Epithelial cell of esophagus (primary cell): Measurements from ENCODE around the gene CCDC141.

Experiments
- DNase-seq: peaks from one replicate; pipeline ENCODE4 v3.0.0; 2010; ENCODE audit warnings: low read depth
- H3K4me3 ChIP-seq: 2 replicates; pipeline ENCODE4 v1.5.1; 2011; ENCODE audit warnings: mild to moderate bottlenecking, low read length, control low read depth
- TF ChIP-seq, protein P1 (sequence below): IDR thresholded peaks from 2 replicates; pipeline ENCODE4 v1.5.1; 2011; ENCODE audit warnings: low read depth, mild to moderate bottlenecking, low read length, control low read depth, inconsistent platforms; ENCODE audit not compliant: insufficient read depth; ENCODE audit errors: missing control alignments

Gene CCDC141

DNA sequence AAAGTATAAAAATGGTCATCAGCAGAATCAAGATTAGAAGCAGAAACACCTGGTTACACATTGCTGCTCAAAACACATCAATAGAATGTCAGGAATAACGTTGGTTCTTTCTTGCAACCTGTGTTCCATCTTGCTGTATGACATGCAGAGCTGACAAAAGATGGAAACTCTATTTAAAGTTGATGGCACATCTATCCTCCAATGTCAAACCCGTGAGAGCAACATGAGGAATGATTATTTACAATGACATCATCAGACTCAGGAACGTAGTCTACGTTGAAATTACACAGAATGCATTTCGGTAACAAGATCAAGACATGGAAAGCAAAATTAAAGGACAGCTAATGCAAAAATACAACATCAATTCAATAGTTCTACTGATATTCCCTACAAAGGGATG lies 216.6 kb downstream of the CCDC141 start:
- TF ChIP-seq, protein P1, sequence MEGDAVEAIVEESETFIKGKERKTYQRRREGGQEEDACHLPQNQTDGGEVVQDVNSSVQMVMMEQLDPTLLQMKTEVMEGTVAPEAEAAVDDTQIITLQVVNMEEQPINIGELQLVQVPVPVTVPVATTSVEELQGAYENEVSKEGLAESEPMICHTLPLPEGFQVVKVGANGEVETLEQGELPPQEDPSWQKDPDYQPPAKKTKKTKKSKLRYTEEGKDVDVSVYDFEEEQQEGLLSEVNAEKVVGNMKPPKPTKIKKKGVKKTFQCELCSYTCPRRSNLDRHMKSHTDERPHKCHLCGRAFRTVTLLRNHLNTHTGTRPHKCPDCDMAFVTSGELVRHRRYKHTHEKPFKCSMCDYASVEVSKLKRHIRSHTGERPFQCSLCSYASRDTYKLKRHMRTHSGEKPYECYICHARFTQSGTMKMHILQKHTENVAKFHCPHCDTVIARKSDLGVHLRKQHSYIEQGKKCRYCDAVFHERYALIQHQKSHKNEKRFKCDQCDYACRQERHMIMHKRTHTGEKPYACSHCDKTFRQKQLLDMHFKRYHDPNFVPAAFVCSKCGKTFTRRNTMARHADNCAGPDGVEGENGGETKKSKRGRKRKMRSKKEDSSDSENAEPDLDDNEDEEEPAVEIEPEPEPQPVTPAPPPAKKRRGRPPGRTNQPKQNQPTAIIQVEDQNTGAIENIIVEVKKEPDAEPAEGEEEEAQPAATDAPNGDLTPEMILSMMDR = no peak
- no peak overlapping the region for H3K4me3 ChIP-seq
- DNase-seq = no peak

DNA sequence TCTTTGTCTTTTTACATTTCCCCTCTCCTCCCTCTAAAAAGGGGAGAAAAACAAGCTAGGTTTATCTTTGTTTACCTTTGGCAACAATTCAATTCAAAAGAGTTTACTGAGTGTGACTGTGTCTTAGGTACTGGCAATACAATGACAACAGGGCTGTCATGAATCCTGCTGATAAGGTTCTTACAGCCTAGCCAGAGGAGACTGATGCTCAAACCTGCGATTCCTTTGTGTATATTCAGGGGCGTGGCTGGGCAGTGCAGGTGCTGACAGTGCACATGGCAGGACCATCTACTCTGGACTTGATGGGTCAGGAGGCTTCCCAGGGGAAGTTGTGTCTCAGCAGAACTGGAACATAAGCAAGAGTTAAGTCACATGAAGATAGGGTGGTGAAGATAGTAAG lies 219.5 kb downstream of the CCDC141 start:
- TF ChIP-seq, protein P1 = no peak
- no peak overlapping the region for H3K4me3 ChIP-seq
- no peak for DNase-seq

DNA sequence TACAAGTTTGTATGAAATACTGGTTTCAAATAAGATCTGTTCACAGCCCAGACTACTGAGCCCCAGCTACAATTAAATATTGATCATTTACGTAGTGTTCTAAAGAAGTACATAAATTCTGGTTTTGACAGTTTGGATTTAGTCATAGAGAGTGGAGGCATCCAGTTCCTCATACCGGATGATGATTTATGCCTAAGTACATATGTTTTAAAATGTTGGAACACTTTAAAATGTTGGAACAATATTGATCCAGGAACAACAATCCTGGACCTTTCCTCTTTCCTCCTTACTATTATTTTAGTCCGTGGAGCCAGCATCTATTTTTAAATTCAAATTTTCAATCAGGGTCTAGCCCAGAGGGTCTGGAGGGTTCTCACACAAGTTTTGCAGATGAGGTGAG lies 220.0 kb downstream of the CCDC141 start:
- TF ChIP-seq, protein P1 = no peak
- H3K4me3 ChIP-seq = no peak overlapping the region
- peak; percentile 6 for DNase-seq

DNA sequence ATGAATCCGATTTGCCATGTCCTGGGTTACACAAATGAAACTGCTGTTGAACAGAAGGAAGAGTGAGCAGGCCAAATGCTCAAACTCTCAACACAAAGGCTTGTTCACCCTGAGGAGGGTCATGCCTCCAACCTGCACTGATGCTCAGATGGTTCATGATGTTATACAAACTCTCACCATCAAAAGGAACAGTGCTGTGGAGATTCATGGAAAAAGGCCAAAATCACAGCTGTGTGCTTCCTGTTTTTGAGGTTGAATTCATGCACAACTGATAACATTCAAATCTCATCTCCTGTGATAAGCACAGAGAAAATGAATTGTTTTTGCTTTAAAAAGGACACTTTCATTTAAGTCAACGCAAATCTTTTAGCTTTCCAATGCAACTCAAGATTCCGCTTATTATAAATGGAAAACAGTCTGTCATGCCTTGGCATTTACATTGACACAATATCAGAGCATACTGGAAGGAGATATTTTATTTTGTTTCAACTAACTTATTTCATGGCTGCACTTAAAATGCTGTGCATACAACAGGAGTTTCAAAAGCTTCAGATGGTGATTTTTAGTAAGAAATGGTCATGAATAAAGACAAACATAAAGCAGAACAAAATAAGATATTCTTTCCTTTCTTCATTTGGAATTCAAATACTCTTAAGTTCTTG lies 220.5 kb downstream of the CCDC141 start:
- no peak for DNase-seq
- TF ChIP-seq, protein P1 = no peak
- H3K4me3 ChIP-seq = no peak overlapping the region

DNA sequence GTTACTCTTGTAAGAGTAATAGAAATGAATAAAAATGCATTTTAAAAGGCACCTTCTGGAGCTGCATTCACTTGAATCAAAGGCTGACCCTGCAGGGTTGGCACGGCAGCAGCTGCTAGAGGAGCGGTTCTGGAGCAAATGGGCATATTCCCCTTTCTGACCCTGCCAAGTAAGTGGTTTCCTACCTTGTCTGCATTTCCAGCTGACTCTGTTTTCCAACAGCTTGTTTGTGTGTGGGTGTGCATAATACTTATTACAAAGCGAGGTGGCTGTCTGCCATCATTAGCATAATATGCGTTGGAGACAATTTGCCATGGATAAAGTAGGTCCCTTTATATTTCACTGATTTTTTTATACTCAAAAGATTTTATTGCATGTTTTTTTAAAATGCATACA lies 221.5 kb downstream of the CCDC141 start:
- no peak overlapping the region for H3K4me3 ChIP-seq
- DNase-seq = no peak
- TF ChIP-seq, protein P1 = no peak

DNA sequence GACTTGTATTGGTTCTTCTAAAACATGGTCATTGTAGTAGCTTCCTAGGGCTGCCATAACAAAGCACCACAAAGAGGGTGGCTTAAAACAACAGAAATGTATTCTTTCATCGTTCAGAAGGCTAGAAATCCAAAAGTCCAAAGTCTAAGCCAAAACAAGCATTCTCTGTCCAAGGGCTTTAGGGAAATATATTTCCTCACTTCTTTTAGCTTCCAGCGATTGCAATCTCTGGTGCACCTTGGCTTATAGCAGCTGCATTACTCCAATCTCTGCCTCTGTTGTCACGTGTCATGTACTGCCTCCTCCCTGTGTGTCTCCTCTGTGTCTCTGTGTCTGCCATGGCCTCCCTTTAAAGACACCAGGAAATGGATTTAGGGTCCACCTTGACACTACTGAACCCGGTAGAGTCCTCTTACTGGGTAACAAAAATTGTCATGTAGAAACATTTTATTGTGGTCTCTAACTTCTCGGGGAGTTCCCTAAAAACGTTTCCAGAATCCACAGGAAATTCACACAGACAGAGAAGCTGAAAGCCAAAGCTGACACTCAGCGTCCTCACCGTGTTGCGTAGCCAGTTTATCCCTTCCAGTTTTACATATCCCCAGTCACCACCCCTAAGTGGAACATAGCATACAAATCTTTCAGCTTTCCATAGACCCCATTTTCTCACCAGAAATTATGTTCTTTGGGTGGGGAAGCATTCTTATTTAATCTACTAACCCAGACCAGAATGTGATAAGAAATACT lies 222.0 kb downstream of the CCDC141 start:
- DNase-seq = no peak
- TF ChIP-seq, protein P1 = no peak
- no peak overlapping the region for H3K4me3 ChIP-seq
